BE2C (cell line): ENCODE results near the gene HIGD1C.

Source experiments
- DNase-seq: peaks from one replicate; pipeline ENCODE4 v3.0.0-alpha.2; 2020
- H3K27me3 ChIP-seq: fragments of 250-450 bp; sonication (Bioruptor Pico); 2 replicates; pipeline ENCODE4 v1.5.1; 2020; ENCODE audit warnings: mild to moderate bottlenecking
- H3K36me3 ChIP-seq: fragments of 250-450 bp; sonication (Bioruptor Pico); 2 replicates; pipeline ENCODE4 v1.5.1; 2020; ENCODE audit warnings: mild to moderate bottlenecking
- H3K4me1 ChIP-seq: fragments of 250-450 bp; sonication (Bioruptor Pico); 2 replicates; pipeline ENCODE4 v1.5.1; 2020
- H3K4me3 ChIP-seq: 2 replicates; pipeline ENCODE4 v1.5.1; 2011; ENCODE audit warnings: low read depth, low read length
- H3K9me3 ChIP-seq: fragments of 250-450 bp; sonication (Bioruptor Pico); 2 replicates; pipeline ENCODE4 v1.5.1; 2020
- TF ChIP-seq, protein P1 (sequence below): IDR thresholded peaks from 2 replicates; pipeline ENCODE4 v1.5.1; 2012; ENCODE audit warnings: mild to moderate bottlenecking, low read depth, low read length

Gene HIGD1C

DNA sequence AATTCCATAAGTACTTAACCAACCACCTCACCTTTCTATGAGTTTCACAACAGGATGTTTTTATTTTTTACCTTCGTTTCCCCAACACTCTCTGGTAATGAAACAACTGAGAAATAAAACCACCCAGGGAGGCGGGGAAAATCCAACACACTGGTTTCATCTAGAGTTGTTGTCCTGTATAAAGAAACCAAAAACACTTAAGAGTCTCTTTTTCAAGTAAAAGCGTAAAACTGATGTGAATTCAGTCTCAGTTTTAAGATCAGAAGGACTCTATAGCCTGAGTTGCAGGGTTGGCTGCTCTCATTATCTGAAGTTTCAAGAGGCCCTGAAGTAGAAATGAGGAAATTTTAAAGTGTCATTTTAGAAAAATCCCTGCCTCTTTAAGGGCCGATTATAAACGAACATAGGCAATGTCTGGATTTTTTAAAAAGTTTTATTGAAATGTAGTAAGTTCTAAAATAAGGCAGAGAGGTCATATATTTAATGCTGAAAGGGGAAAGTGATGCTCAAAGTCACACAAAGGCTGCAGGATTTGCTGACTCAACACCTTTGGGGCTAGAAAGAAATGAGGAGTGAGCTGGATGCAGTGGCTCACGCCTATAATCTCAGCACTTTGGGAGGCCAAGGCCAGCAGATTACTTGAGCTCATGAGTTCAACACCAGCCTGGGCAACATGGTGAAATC, 27.2 kb downstream of the HIGD1C start:
- no peaks in the 10 kb centered on the region for H3K27me3 ChIP-seq
- DNase-seq, result no peak
- TF ChIP-seq, protein P1, sequence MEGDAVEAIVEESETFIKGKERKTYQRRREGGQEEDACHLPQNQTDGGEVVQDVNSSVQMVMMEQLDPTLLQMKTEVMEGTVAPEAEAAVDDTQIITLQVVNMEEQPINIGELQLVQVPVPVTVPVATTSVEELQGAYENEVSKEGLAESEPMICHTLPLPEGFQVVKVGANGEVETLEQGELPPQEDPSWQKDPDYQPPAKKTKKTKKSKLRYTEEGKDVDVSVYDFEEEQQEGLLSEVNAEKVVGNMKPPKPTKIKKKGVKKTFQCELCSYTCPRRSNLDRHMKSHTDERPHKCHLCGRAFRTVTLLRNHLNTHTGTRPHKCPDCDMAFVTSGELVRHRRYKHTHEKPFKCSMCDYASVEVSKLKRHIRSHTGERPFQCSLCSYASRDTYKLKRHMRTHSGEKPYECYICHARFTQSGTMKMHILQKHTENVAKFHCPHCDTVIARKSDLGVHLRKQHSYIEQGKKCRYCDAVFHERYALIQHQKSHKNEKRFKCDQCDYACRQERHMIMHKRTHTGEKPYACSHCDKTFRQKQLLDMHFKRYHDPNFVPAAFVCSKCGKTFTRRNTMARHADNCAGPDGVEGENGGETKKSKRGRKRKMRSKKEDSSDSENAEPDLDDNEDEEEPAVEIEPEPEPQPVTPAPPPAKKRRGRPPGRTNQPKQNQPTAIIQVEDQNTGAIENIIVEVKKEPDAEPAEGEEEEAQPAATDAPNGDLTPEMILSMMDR, result no peak
- no peak overlapping the region for H3K4me3 ChIP-seq
- no peaks in the 10 kb centered on the region; the same call in 1 of the 2 replicates for H3K4me1 ChIP-seq
- H3K9me3 ChIP-seq, result no peaks in the 10 kb centered on the region
- H3K36me3 ChIP-seq, result no peaks in the 10 kb centered on the region

DNA sequence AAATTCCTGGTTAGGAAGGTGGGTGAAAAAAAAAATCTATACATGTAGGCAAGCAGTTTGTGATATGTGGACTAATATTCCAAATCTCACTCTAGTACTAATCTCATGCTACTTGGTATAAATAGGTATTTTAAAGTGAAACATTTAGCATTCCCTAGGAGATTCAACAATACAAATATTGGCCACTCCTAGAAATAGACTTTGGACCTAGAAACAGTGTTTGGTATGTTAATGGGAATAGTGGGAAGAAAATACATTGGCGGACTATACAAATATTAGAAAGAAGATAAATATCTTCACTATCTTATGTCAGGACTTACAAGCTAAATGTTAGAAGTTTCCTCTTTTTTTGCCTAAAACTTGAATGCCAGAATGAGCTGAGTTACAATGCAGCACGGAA, 28.2 kb downstream of the HIGD1C start:
- H3K36me3 ChIP-seq, result no peaks in the 10 kb centered on the region
- TF ChIP-seq, protein P1, result no peak
- no peaks in the 10 kb centered on the region for H3K27me3 ChIP-seq
- H3K9me3 ChIP-seq, result no peaks in the 10 kb centered on the region
- no peak for DNase-seq
- H3K4me1 ChIP-seq, result no peaks in the 10 kb centered on the region; the same call in 1 of the 2 replicates
- H3K4me3 ChIP-seq, result no peak overlapping the region

DNA sequence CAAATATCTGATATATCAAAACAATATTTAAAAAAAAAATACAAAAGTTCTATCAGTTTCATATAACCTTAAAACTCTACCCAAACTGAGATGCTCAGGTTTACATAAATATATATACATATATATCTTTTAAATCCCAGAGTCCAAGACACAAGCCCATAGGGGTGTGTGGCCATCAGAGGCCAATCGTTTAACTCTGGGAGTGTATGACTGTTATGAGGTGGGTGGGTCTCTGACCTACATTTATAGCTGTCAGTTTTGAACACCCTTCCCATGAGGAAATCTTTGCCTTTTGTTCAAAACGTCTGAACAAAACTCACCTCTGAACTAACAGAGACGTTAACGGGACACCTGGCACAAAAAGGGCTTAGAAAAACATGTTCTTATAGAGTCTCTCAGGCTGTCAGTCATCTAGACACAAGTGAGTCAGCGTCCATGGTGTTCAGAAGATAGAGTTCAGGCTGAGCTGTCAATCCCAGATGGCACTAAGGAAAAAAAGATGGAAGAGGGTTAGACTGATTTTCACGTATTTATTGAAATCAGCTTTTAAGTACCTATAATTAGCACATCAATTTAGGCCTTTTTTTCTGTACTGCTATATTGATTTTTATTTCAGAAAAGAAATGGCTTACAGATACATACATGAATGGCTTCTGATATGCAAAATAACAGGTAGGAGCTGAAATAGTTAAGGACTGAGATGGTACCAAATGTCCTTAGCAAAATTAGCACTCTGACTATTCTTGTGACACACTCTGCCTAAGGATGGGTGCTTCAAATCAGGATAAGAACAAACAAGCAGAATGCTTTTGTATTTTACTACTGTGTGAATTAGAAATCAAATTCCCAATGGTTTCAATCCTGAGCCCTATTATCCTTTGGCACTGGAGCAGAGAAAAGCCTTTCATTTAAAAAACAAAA, 29.2 kb downstream of the HIGD1C start:
- H3K4me3 ChIP-seq, result no peak overlapping the region
- TF ChIP-seq, protein P1, result no peak
- no peaks in the 10 kb centered on the region for H3K27me3 ChIP-seq
- H3K4me1 ChIP-seq, result peaks cover 1% of the 10 kb centered on the region
- no peaks in the 10 kb centered on the region for H3K9me3 ChIP-seq
- H3K36me3 ChIP-seq, result peaks cover 5% of the 10 kb centered on the region; the same call in 1 of the 2 replicates
- DNase-seq, result no peak

DNA sequence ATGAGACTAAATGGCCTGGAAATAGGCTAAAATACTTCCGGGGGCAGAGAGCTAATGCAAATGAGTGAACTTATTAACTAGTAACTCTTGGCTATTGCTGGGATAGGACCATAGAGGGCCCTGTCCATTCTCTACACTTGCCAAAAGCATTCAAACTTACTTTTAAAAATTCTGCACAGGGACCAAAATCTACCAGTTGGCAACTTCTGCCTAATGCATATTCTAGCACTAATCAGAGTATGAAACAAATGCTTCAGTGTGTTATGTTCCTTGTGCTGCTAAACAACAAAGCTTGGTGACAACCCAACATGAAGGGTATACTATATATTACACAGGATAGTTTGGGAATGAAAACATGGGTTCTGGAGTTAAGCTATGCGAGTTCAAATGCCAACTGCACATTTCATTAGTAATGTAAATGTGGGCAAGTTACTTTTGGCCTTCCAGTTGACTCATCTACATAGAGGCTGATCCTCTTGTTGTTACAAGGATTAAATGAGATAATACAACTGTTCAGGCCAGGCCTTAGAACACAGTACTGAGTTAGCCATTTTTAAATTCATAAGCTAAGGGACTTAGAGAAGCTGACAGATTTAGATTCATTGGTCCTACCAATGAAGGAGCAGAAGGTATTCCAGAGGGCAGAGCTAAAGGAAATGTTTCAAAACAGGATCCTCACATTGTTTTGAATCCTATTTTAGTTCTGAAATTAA, 32.4 kb downstream of the HIGD1C start:
- Histone ChIP-seq H3K4me3 (no peak overlapping the region), H3K9me3 (no peaks in the 10 kb centered on the region), H3K4me1 (peaks cover 4% of the 10 kb centered on the region), H3K27me3 (no peaks in the 10 kb centered on the region), H3K36me3 (peaks cover 12% of the 10 kb centered on the region; the same call in 1 of the 2 replicates)
- TF ChIP-seq, protein P1, result no peak
- no peak for DNase-seq

DNA sequence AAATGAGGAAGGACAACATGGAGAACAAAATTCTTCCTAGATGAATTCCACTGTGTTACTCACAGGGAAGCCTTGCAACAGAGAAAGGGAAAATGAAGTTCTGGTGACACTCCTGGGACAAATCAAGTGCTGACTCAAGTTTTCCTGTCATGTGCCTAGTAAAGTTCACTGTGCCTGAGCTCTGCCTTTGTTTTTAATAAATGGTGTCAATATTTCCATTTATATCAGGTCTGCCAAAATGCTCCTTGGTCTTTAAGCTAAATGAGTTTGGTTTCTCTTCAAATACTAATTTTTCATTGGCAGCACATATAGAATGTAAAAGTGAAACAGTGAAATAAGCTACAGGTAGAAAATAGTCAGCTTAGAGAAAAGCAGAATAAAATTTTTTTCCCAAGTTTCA, 33.0 kb downstream of the HIGD1C start:
- H3K4me3 ChIP-seq, result no peak overlapping the region
- TF ChIP-seq, protein P1, result no peak
- peaks cover 15% of the 10 kb centered on the region for H3K36me3 ChIP-seq
- DNase-seq, result no peak
- no peaks in the 10 kb centered on the region for H3K9me3 ChIP-seq
- H3K27me3 ChIP-seq, result no peaks in the 10 kb centered on the region
- H3K4me1 ChIP-seq, result peaks cover 4% of the 10 kb centered on the region
